ENCODE data around the gene CYP27B1.

GRCh38 chr12:57800965-57801364 lies 34.1 kb upstream of the CYP27B1 start:
- TF ChIP-seq CTCF (IDR thresholded peaks at IDR 0.05) (no peak), POLR2AphosphoS5 (IDR thresholded peaks at IDR 0.05) (no peak)

Measured in suprapubic skin (tissue), 3 donors.